GM12878 (cell line): ENCODE results near the gene RPGRIP1. TPM values are rescaled to one million over a fixed set of nuclear protein-coding genes. Genes with fewer than 3 reads are reported as not detected.

Experiments
- BRCA1 ChIP-seq: IDR thresholded peaks from 2 replicates; pipeline ENCODE4 v1.6.1; 2011; ENCODE audit warnings: low read depth, low read length, improper control_type of control experiment
- CBFB ChIP-seq: IDR thresholded peaks from 2 replicates; pipeline ENCODE4 v1.6.1; 2016; ENCODE audit warnings: antibody characterized with exemption, low read depth
- IKZF1 ChIP-seq: fragments of 450-650 bp; conservative IDR thresholded peaks from 2 replicates; pipeline ENCODE4 v1.6.1; 2017; ENCODE audit warnings: antibody characterized with exemption, mild to moderate bottlenecking
- IKZF2 ChIP-seq, 2 experiments: fragments of 450-650 bp; IDR thresholded peaks; 2 replicates each; pipeline ENCODE4 v1.6.1; 2017; ENCODE audit warnings: mild to moderate bottlenecking in 2 of 2, moderate library complexity in 2 of 2
- MEF2B ChIP-seq: fragments of 450-650 bp; IDR thresholded peaks from 2 replicates; pipeline ENCODE4 v1.6.1; 2018; ENCODE audit warnings: mild to moderate bottlenecking, moderate library complexity; ENCODE audit not compliant: partially characterized antibody, poor library complexity, severe bottlenecking
- MTA2 ChIP-seq: fragments of 450-650 bp; IDR thresholded peaks from 2 replicates; pipeline ENCODE4 v1.6.1; 2016; ENCODE audit warnings: low read depth, mild to moderate bottlenecking, moderate library complexity
- PAX5 ChIP-seq: IDR thresholded peaks from 2 replicates; pipeline ENCODE4 v1.6.1; 2011; ENCODE audit warnings: low read depth, low read length, borderline replicate concordance
- RUNX3 ChIP-seq: IDR thresholded peaks from 2 replicates; pipeline ENCODE4 v1.6.1; 2012; ENCODE audit warnings: low read length, inconsistent platforms
- SUPT20H ChIP-seq: IDR thresholded peaks from 2 replicates; pipeline ENCODE4 v1.6.1; 2011; ENCODE audit warnings: low read depth, mild to moderate bottlenecking, low read length, moderate library complexity, borderline replicate concordance; ENCODE audit not compliant: control insufficient read depth
- polyA plus RNA-seq, 11 experiments: library from polyadenylated mRNA; depleted of rRNA in 4 of 11; unstranded in 6 of 11; stranded (reverse) in 5 of 11; fragments of >200 nt; fragmentation: Nextera tagmentation in 4 of 11; fragmentation: Illumina TruSeq in 1 of 11; extraction: Ambion mirVana in 4 of 11; extraction: Trizol in 1 of 11; gene quantifications; 1 replicate in 1 of 11; 2 replicates in 10 of 11; pipeline versions ENCODE4 v1.2.1 to v1.2.3, GENCODE V29; 2011 to 2016; ENCODE audit warnings: inconsistent platforms in 2 of 11, missing spikeins in 2 of 11, low read depth in 1 of 11
- total RNA-seq, 4 experiments: library from RNA; depleted of rRNA in 3 of 4; stranded (reverse); fragments of >200 nt in 3 of 4; fragmentation: Illumina TruSeq in 1 of 4; extraction: Trizol in 1 of 4; gene quantifications; 2 replicates each; pipeline versions ENCODE4 v1.2.1 to v1.2.3, GENCODE V29; 2013 to 2021
- TF ChIP-seq, protein P1 (sequence below): fragments of 450-650 bp; IDR thresholded peaks from 2 replicates; pipeline ENCODE4 v1.6.1; 2018; ENCODE audit warnings: borderline replicate concordance, mild to moderate bottlenecking; ENCODE audit not compliant: partially characterized antibody
- TF ChIP-seq, protein P2 (sequence below): fragments of 450-650 bp; IDR thresholded peaks from 2 replicates; pipeline ENCODE4 v1.6.1; 2018; ENCODE audit warnings: mild to moderate bottlenecking, low read depth, moderate library complexity; ENCODE audit not compliant: partially characterized antibody

Gene RPGRIP1
- total and polyA plus RNA-seq, 10 of the 15 experiments (the other 5 are each of a cell fraction or from before 2014, with no cell fraction given) = 0.07 to 1.1 (median 0.30) TPM; not detected in 1

DNA sequence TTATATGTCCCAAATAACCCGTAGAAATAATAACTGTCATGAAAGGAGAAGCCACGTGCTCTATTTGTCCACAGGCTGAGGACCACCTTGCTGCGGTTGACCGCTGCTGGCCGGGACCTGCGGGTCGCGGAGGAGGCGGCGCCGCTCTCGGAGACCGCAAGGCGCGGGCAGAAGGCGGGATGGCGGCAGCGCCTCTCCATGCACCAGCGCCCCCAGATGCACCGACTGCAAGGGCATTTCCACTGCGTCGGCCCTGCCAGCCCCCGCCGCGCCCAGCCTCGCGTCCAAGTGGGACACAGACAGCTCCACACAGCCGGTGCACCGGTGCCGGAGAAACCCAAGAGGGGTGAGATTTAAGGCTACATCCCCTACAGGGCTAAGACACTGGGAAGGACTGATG lies 21.0 kb downstream of the RPGRIP1 start (continued):
- peak; percentile 26; the same call in 1 of the 2 replicates for TF ChIP-seq PAX5
- TF ChIP-seq IKZF2 (IDR thresholded peaks at IDR 0.05) = peak in 1 of 2 experiments; percentile 26; a peak in 1 of 4 replicates
- TF ChIP-seq BRCA1 = no peak
- TF ChIP-seq MTA2 = no peak
- TF ChIP-seq MEF2B = no peak
- 0 out of 2 replicates have a peak, but pooled peaks have one; percentile 20 for TF ChIP-seq CBFB
- TF ChIP-seq, protein P1, sequence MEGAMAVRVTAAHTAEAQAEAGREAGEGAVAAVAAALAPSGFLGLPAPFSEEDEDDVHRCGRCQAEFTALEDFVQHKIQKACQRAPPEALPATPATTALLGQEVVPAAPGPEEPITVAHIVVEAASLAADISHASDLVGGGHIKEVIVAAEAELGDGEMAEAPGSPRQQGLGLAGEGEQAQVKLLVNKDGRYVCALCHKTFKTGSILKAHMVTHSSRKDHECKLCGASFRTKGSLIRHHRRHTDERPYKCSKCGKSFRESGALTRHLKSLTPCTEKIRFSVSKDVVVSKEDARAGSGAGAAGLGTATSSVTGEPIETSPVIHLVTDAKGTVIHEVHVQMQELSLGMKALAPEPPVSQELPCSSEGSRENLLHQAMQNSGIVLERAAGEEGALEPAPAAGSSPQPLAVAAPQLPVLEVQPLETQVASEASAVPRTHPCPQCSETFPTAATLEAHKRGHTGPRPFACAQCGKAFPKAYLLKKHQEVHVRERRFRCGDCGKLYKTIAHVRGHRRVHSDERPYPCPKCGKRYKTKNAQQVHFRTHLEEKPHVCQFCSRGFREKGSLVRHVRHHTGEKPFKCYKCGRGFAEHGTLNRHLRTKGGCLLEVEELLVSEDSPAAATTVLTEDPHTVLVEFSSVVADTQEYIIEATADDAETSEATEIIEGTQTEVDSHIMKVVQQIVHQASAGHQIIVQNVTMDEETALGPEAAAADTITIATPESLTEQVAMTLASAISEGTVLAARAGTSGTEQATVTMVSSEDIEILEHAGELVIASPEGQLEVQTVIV = no peak
- TF ChIP-seq SUPT20H = no peak
- TF ChIP-seq IKZF1 = peak; percentile 55; the same call in 1 of the 2 replicates
- peak; percentile 84 for TF ChIP-seq RUNX3
- TF ChIP-seq, protein P2, sequence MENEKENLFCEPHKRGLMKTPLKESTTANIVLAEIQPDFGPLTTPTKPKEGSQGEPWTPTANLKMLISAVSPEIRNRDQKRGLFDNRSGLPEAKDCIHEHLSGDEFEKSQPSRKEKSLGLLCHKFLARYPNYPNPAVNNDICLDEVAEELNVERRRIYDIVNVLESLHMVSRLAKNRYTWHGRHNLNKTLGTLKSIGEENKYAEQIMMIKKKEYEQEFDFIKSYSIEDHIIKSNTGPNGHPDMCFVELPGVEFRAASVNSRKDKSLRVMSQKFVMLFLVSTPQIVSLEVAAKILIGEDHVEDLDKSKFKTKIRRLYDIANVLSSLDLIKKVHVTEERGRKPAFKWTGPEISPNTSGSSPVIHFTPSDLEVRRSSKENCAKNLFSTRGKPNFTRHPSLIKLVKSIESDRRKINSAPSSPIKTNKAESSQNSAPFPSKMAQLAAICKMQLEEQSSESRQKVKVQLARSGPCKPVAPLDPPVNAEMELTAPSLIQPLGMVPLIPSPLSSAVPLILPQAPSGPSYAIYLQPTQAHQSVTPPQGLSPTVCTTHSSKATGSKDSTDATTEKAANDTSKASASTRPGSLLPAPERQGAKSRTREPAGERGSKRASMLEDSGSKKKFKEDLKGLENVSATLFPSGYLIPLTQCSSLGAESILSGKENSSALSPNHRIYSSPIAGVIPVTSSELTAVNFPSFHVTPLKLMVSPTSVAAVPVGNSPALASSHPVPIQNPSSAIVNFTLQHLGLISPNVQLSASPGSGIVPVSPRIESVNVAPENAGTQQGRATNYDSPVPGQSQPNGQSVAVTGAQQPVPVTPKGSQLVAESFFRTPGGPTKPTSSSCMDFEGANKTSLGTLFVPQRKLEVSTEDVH = no peak
